A549 (cell line): Measurements from ENCODE around the gene NLRC3. TPM values are rescaled to one million over a fixed set of nuclear protein-coding genes. Genes with fewer than 3 reads are reported as not detected.

Source experiments
- ATAC-seq, 2 experiments: fragments of 200-7000 bp in 1 of 2; fragments of >200 bp in 1 of 2; cut with Nextera tagmentation in 1 of 2; cut with Tn5 transposase in 1 of 2; 3 replicates each; pipeline versions ENCODE4 v1.8.0 to v1.9.1; 2018 to 2020; ENCODE audit warnings: mild to moderate bottlenecking in 1 of 2, moderate library complexity in 1 of 2
- CTCF ChIA-PET: fragments of 300-600 bp; sonication (Branson Sonifier 250); formaldehyde crosslinking; extraction: SDS; loops from one replicate; lab custom pipeline; 2021; ENCODE audit warnings: antibody characterized with exemption, inconsistent platforms; lab: Yijun Ruan, JAX
- POLR2A ChIA-PET: fragments of 350-600 bp; formaldehyde crosslinking; extraction: SDS; loops from one replicate; lab custom pipeline; 2021; ENCODE audit warnings: antibody characterized with exemption, inconsistent platforms; lab: Yijun Ruan, JAX
- DNase-seq, 2 experiments: peaks; one replicate each; pipeline versions ENCODE4 v3.0.0 to v3.0.0-alpha.2; 2011 to 2016; ENCODE audit warnings: low read depth in 1 of 2, low spot score in 1 of 2
- FAIRE-seq: peaks from 2 replicates; lab custom pipeline; 2011; peaks lifted over from hg19 to GRCh38; lab: Jason Lieb, UNC
- H3K27ac ChIP-seq, 2 experiments: fragments of >200 bp; sonication (Bioruptor Twin); formaldehyde crosslinking; 3 replicates each; pipeline ENCODE4 v1.5.1; 2016 to 2017
- H3K4me1 ChIP-seq: fragments of >200 bp; sonication (Bioruptor Twin); formaldehyde crosslinking; 3 replicates; pipeline ENCODE4 v1.6.1; 2016
- H3K4me2 ChIP-seq: fragments of >200 bp; sonication (Bioruptor Twin); formaldehyde crosslinking; 3 replicates; pipeline ENCODE4 v1.6.1; 2016
- H3K4me3 ChIP-seq: fragments of >200 bp; sonication (Bioruptor Twin); formaldehyde crosslinking; 3 replicates; pipeline ENCODE4 v1.5.1; 2016
- H3K9me3 ChIP-seq: fragments of >200 bp; sonication (Bioruptor Twin); formaldehyde crosslinking; 3 replicates; pipeline ENCODE4 v1.6.1; 2016
- ATOH8 ChIP-seq: fragments of 250-450 bp; sonication (Bioruptor Pico); IDR thresholded peaks from 2 replicates; pipeline ENCODE4 v1.5.0; 2020; ENCODE audit warnings: low read depth, mild to moderate bottlenecking, moderate library complexity
- BHLHE40 ChIP-seq: IDR thresholded peaks from 2 replicates; pipeline ENCODE4 v1.6.1; 2012; ENCODE audit warnings: low read depth, low read length, inconsistent platforms
- CHD2 ChIP-seq: fragments of 150-350 bp; IDR thresholded peaks from 2 replicates; pipeline ENCODE4 v1.6.1; 2014; ENCODE audit warnings: low read length; ENCODE audit not compliant: partially characterized antibody
- E2F6 ChIP-seq: IDR thresholded peaks from 2 replicates; pipeline ENCODE4 v1.6.1; 2012; ENCODE audit warnings: low read depth, borderline replicate concordance
- EHF ChIP-seq: fragments of 250-450 bp; sonication (Bioruptor Pico); IDR thresholded peaks from 2 replicates; pipeline ENCODE4 v1.5.0; 2020; ENCODE audit warnings: mild to moderate bottlenecking
- EHMT2 ChIP-seq: fragments of 200-600 bp; sonication (generic); IDR thresholded peaks from 2 replicates; pipeline ENCODE4 v1.6.1; 2016; ENCODE audit warnings: antibody characterized with exemption, low read depth, mild to moderate bottlenecking, moderate library complexity
- ESRRA ChIP-seq: fragments of 150-350 bp; IDR thresholded peaks from 2 replicates; pipeline ENCODE4 v1.6.1; 2014; ENCODE audit warnings: mild to moderate bottlenecking, low read length, borderline replicate concordance
- FOSB ChIP-seq: fragments of 250-450 bp; sonication (Bioruptor Pico); IDR thresholded peaks from 2 replicates; pipeline ENCODE4 v1.5.0; 2020; ENCODE audit warnings: mild to moderate bottlenecking, moderate library complexity
- FOSL2 ChIP-seq, 2 experiments: fragments of 450-650 bp in 1 of 2; fragments of >200 bp in 1 of 2; sonication (Bioruptor Twin) in 1 of 2; formaldehyde crosslinking; IDR thresholded peaks; 2 replicates each; pipeline versions ENCODE4 v1.5.0 to v1.6.1; 2016 to 2020; ENCODE audit warnings: mild to moderate bottlenecking in 1 of 2, moderate library complexity in 1 of 2
- HES2 ChIP-seq: fragments of >200 bp; sonication (Bioruptor Twin); formaldehyde crosslinking; IDR thresholded peaks from 2 replicates; pipeline ENCODE4 v1.6.1; 2016
- HMGXB4 ChIP-seq: fragments of 250-450 bp; sonication (Bioruptor Pico); IDR thresholded peaks from 2 replicates; pipeline ENCODE4 v1.5.0; 2021; ENCODE audit warnings: mild to moderate bottlenecking, moderate library complexity, borderline replicate concordance
- MYC ChIP-seq: IDR thresholded peaks from 2 replicates; pipeline ENCODE4 v1.6.1; 2012; ENCODE audit warnings: mild to moderate bottlenecking, inconsistent platforms, low read length, improper control_type of control experiment, borderline replicate concordance
- NFE2L2 ChIP-seq: fragments of 150-350 bp; conservative IDR thresholded peaks from 2 replicates; pipeline ENCODE4 v1.6.1; 2014; ENCODE audit warnings: low read length
- NR3C1 ChIP-seq: fragments of >200 bp; sonication (Bioruptor Twin); formaldehyde crosslinking; IDR thresholded peaks from 3 replicates; pipeline ENCODE4 v1.6.1; 2017
- PHF8 ChIP-seq: fragments of 200-600 bp; sonication (generic); IDR thresholded peaks from 2 replicates; pipeline ENCODE4 v1.6.1; 2016; ENCODE audit warnings: low read depth, mild to moderate bottlenecking, antibody characterized with exemption, moderate library complexity, borderline replicate concordance
- POLR2AphosphoS2 ChIP-seq: conservative IDR thresholded peaks from 2 replicates; pipeline ENCODE4 v1.6.1; 2012; ENCODE audit warnings: low read length, improper control_type of control experiment, inconsistent platforms
- RAD21 ChIP-seq, 2 experiments: fragments of >200 bp in 1 of 2; sonication (Bioruptor Twin) in 1 of 2; formaldehyde crosslinking in 1 of 2; IDR thresholded peaks in 1 of 2; conservative IDR thresholded peaks in 1 of 2; 2 replicates in 1 of 2; 3 replicates in 1 of 2; pipeline ENCODE4 v1.6.1; 2012 to 2018; ENCODE audit warnings: inconsistent platforms in 1 of 2
- RCOR1 ChIP-seq: fragments of 150-350 bp; IDR thresholded peaks from 2 replicates; pipeline ENCODE4 v1.6.1; 2014; ENCODE audit warnings: antibody characterized with exemption, low read length, low read depth
- WGBS: methylation state at CpG from one replicate; pipeline ENCODE4 v1.1.6; 2017; ENCODE audit errors: missing lambda C conversion rate; 5-methylcytosine and 5-hydroxymethylcytosine counted together
- polyA plus RNA-seq, 4 experiments: library from polyadenylated mRNA; depleted of rRNA in 3 of 4; stranded (reverse); fragments of >200 nt; fragmentation: RNase III in 1 of 4; extraction: RNeasy Plus Mini Kit Qiagen cat#74134 plus additional on column Dnase treatment in 1 of 4; gene quantifications; 2 replicates in 3 of 4; 3 replicates in 1 of 4; pipeline ENCODE4 v1.2.3, GENCODE V29; 2011 to 2017

NLRC3 gene
- polyA plus RNA-seq, 2 of the 4 experiments (the other 2 are of a cell fraction): 0.04 TPM; not detected in 1

- ChIA-PET POLR2A (no interaction called here), CTCF (no interaction called here)
- H3K27ac ChIP-seq: no peak overlapping the region
- H3K4me3 ChIP-seq: no peak overlapping the region
- H3K9me3 ChIP-seq: no peaks in the 10 kb centered on the region
- no peaks in the 10 kb centered on the region for H3K4me1 ChIP-seq
- ATAC-seq: no peak
- no peak for FAIRE-seq
- TF ChIP-seq HES2 (no peak), E2F6 (no peak)
- H3K4me2 ChIP-seq: no peak overlapping the region
- 76% methylated on average over 5 of the region's 5 CpGs for WGBS
- no peak for DNase-seq
These were observed 48.1 kb upstream of the NLRC3 start for GRCh38 chr16:3625331-3625730.

- Histone ChIP-seq H3K9me3 (no peaks in the 10 kb centered on the region), H3K4me2 (no peak overlapping the region), H3K4me3 (no peak overlapping the region), H3K4me1 (peaks cover 2% of the 10 kb centered on the region; the same call in 2 of the 3 replicates), H3K27ac (no peak overlapping the region)
- FAIRE-seq: no peak
- ChIA-PET POLR2A (no interaction called here), CTCF (no interaction called here)
- WGBS: 91% methylated on average over 3 of the region's 3 CpGs
- no peak for DNase-seq
- TF ChIP-seq MYC (no peak), NR3C1 (no peak), CHD2 (no peak), NFE2L2 (no peak), POLR2AphosphoS2 (no peak)
- ATAC-seq: no peak
These were observed 46.4 kb upstream of the NLRC3 start for GRCh38 chr16:3623642-3624041.

- Histone ChIP-seq H3K27ac (peak overlapping the region in 1 of 2 experiments; percentile 22; a peak in 1 of 6 replicates), H3K9me3 (no peaks in the 10 kb centered on the region), H3K4me3 (no peak overlapping the region), H3K4me2 (peak overlapping the region; percentile 18; the same call in 1 of the 3 replicates), H3K4me1 (peaks cover 9% of the 10 kb centered on the region; the same call in 2 of the 3 replicates)
- no peak for TF ChIP-seq FOSL2 (IDR thresholded peaks at IDR 0.05)
- TF ChIP-seq FOSL2 (CRISPR knock-in tag; IDR thresholded peaks at IDR 0.05): peak; percentile 37; the same call in 1 of the 2 replicates
- no peak for TF ChIP-seq NFE2L2
- WGBS: 43% methylated on average over 3 of the region's 3 CpGs
- FAIRE-seq (no peak), DNase-seq (peak in 1 of 2 experiments; percentile 46), ATAC-seq (peak; percentile 51 to 82; a peak in 3 of 6 replicates)
- POLR2A ChIA-PET: interaction anchor here (0.6 kb wide), 1 partner anchor 104 kb away, joined by 3 read pairs; no protein-coding TSS in a partner anchor
- CTCF ChIA-PET: no interaction called here
These were observed 41.6 kb upstream of the NLRC3 start for GRCh38 chr16:3618769-3619141.

- ATAC-seq (no peak), DNase-seq (no peak), FAIRE-seq (no peak)
- CTCF ChIA-PET: no interaction called here
- peaks cover 14% of the 10 kb centered on the region for H3K4me1 ChIP-seq
- POLR2A ChIA-PET: interaction anchor here (1.2 kb wide), 1 partner anchor 14 kb away, joined by 4 read pairs; no protein-coding TSS in a partner anchor
- H3K9me3 ChIP-seq: no peaks in the 10 kb centered on the region
- H3K4me3 ChIP-seq: peak overlapping the region; percentile 90
- 83% methylated on average over 31 of the region's 34 CpGs for WGBS
- H3K27ac ChIP-seq: peak overlapping the region; percentile 87 to 96; a peak in 4 of 6 replicates
- peak overlapping the region; percentile 82 for H3K4me2 ChIP-seq
- TF ChIP-seq E2F6: no peak
- TF ChIP-seq ESRRA: no peak
- no peak for TF ChIP-seq HMGXB4 (CRISPR knock-in tag)
- TF ChIP-seq RAD21 (conservative IDR thresholded peaks at IDR 0.05 in 1 of 2, IDR thresholded peaks at IDR 0.05 in 1 of 2): no peak
- TF ChIP-seq EHMT2: no peak
- no peak for TF ChIP-seq RCOR1
- TF ChIP-seq MYC: no peak
- no peak for TF ChIP-seq ATOH8 (CRISPR knock-in tag)
- no peak for TF ChIP-seq CHD2
- TF ChIP-seq FOSB (CRISPR knock-in tag): no peak
- TF ChIP-seq PHF8: no peak
- TF ChIP-seq EHF (CRISPR knock-in tag): no peak
- no peak for TF ChIP-seq BHLHE40
These were observed 35.6 kb upstream of the NLRC3 start for GRCh38 chr16:3612510-3613466.
